ENCODE measurements around the gene ACTL9.

Gene ACTL9

DNA sequence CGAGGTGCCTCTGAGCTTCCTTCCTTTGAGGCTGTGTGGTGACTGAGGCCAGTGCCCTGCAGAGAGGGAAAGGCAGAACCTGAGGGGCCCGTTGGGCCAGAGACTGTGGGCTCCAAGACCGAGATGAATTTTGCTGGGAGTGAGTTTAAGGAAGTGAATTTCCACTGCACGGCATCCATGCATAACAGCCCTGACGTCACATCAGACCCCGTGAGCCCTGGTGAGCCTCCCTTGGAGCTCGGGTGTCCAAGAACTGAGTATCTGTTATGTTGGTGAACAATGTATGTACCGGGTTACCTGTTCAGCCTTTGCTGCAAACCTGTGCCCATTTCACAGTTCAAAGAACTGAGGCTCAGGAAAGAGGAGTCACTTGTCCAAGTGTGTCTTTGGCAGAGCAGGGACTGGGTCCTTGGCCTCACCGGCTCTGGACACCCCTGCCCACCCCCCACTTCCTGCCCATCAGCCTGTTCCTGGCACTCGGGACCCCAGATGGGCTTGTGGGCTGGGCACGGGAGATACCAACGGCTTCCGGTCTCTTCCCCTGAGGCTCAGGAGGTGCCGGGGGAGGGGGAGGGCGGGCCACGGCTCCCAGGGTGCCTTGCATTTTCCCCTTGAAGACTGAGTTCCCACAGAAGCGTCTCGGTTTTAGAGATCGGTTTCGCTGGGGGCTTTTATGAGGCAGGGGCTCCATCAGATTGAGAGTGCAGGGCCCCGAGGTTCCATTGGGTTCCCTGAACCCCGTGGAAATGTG lies 34.5 kb downstream of the ACTL9 start:
- no peak for TF ChIP-seq EP300 (IDR thresholded peaks at IDR 0.05; ENCODE audit: borderline replicate concordance)

DNA sequence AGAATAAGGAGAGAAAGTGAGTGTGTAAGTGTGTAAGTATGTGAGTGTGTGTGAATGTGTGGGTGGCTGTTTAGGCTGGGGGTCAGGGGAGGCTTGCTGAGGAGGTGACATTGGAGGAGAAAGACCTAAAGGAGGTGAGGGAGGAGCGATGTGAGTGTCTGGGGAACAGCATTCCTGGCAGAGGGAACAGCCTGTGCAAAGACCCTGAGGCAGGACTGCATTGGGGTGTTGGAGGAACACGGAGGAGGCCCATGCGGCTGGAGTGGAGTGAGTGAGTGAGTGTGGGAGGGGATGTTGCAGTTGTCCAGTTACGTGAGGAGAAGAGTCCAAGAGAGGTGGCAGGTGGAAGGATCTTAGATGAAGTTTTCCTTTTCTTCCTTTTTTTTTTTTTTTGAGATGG lies 36.3 kb downstream of the ACTL9 start:
- TF ChIP-seq NFIC (IDR thresholded peaks at IDR 0.05), result no peak
- TF ChIP-seq TAF1 (IDR thresholded peaks at IDR 0.05; ENCODE audit: low read depth), result no peak
- TF ChIP-seq TEAD4 (IDR thresholded peaks at IDR 0.05), result no peak
- no peak for TF ChIP-seq YY1 (IDR thresholded peaks at IDR 0.05; ENCODE audit: low read depth)
- TF ChIP-seq, protein P1, sequence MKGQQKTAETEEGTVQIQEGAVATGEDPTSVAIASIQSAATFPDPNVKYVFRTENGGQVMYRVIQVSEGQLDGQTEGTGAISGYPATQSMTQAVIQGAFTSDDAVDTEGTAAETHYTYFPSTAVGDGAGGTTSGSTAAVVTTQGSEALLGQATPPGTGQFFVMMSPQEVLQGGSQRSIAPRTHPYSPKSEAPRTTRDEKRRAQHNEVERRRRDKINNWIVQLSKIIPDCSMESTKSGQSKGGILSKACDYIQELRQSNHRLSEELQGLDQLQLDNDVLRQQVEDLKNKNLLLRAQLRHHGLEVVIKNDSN (IDR thresholded peaks at IDR 0.05), result no peak
- no peak for TF ChIP-seq EP300 (IDR thresholded peaks at IDR 0.05; ENCODE audit: borderline replicate concordance)
- no peak for TF ChIP-seq EGR1 (IDR thresholded peaks at IDR 0.05)
- TF ChIP-seq TCF12 (IDR thresholded peaks at IDR 0.05; ENCODE audit: low read depth), result no peak
- TF ChIP-seq ZBTB7A (IDR thresholded peaks at IDR 0.05; ENCODE audit: low read depth), result no peak
- TF ChIP-seq, protein P2, sequence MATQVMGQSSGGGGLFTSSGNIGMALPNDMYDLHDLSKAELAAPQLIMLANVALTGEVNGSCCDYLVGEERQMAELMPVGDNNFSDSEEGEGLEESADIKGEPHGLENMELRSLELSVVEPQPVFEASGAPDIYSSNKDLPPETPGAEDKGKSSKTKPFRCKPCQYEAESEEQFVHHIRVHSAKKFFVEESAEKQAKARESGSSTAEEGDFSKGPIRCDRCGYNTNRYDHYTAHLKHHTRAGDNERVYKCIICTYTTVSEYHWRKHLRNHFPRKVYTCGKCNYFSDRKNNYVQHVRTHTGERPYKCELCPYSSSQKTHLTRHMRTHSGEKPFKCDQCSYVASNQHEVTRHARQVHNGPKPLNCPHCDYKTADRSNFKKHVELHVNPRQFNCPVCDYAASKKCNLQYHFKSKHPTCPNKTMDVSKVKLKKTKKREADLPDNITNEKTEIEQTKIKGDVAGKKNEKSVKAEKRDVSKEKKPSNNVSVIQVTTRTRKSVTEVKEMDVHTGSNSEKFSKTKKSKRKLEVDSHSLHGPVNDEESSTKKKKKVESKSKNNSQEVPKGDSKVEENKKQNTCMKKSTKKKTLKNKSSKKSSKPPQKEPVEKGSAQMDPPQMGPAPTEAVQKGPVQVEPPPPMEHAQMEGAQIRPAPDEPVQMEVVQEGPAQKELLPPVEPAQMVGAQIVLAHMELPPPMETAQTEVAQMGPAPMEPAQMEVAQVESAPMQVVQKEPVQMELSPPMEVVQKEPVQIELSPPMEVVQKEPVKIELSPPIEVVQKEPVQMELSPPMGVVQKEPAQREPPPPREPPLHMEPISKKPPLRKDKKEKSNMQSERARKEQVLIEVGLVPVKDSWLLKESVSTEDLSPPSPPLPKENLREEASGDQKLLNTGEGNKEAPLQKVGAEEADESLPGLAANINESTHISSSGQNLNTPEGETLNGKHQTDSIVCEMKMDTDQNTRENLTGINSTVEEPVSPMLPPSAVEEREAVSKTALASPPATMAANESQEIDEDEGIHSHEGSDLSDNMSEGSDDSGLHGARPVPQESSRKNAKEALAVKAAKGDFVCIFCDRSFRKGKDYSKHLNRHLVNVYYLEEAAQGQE (IDR thresholded peaks at IDR 0.05; ENCODE audit: low read depth), result no peak
- no peak for TF ChIP-seq CREB1 (IDR thresholded peaks at IDR 0.05; ENCODE audit: low read depth)
- TF ChIP-seq CEBPB (IDR thresholded peaks at IDR 0.05), result no peak
- no peak for TF ChIP-seq RAD21 (IDR thresholded peaks at IDR 0.05; ENCODE audit: low read depth)
- TF ChIP-seq FOXM1 (IDR thresholded peaks at IDR 0.05; ENCODE audit: borderline replicate concordance, low read depth), result no peak
- TF ChIP-seq, protein P3, sequence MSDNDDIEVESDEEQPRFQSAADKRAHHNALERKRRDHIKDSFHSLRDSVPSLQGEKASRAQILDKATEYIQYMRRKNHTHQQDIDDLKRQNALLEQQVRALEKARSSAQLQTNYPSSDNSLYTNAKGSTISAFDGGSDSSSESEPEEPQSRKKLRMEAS (IDR thresholded peaks at IDR 0.05), result no peak

DNA sequence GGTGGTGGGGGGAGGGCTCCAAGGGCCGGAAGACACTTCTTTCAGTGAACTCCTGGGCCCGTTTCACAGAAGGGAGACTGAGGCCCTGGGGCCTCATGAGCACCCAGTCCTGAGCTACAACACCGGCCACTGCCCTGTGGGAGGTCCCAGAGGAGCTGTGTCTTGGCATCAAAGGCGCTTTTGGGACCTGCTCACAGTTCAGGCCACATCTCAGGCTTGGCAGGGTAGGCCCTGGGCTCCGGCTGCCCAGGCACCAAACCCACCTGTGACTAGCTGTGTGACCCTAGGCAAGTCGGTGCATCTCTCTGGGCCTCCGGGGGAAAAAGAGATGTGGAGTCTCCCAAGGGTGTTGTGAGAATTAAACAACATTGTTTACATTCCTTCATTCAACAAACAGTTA lies 38.7 kb downstream of the ACTL9 start:
- TF ChIP-seq, protein P2 (IDR thresholded peaks at IDR 0.05; ENCODE audit: low read depth), result no peak
- TF ChIP-seq CEBPB (IDR thresholded peaks at IDR 0.05) (no peak), EGR1 (IDR thresholded peaks at IDR 0.05) (no peak), TCF12 (IDR thresholded peaks at IDR 0.05; ENCODE audit: low read depth) (no peak)

DNA sequence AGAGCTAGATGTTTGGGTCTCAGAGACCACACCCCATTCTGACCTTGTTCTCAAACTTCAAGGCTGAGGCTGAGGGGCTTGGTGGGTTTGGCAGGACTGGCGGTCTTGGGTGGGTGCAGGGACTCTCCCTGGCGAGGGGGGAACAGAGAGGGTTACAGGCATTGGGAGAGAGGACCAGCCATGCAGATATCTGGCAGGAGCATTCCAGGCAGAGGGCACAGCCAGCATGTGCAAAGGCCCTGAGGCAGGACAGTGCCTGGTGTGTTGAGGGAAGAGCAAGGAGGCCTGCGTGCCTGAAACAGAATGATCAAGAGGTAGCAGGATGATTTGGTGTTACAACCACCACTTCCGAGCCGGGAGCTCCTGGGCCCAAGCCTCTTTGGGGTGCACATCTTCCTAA lies 40.7 kb downstream of the ACTL9 start:
- TF ChIP-seq EP300 (IDR thresholded peaks at IDR 0.05; ENCODE audit: borderline replicate concordance), result no peak
- no peak for TF ChIP-seq CREB1 (IDR thresholded peaks at IDR 0.05; ENCODE audit: low read depth)
- no peak for TF ChIP-seq CEBPB (IDR thresholded peaks at IDR 0.05)
- TF ChIP-seq FOXM1 (IDR thresholded peaks at IDR 0.05; ENCODE audit: borderline replicate concordance, low read depth), result no peak
- TF ChIP-seq EGR1 (IDR thresholded peaks at IDR 0.05), result no peak
- no peak for TF ChIP-seq TCF12 (IDR thresholded peaks at IDR 0.05; ENCODE audit: low read depth)
- no peak for TF ChIP-seq TAF1 (IDR thresholded peaks at IDR 0.05; ENCODE audit: low read depth)
- TF ChIP-seq, protein P2 (IDR thresholded peaks at IDR 0.05; ENCODE audit: low read depth), result no peak
- no peak for TF ChIP-seq TEAD4 (IDR thresholded peaks at IDR 0.05)
- TF ChIP-seq RAD21 (IDR thresholded peaks at IDR 0.05; ENCODE audit: low read depth), result no peak
- no peak for TF ChIP-seq ZBTB7A (IDR thresholded peaks at IDR 0.05; ENCODE audit: low read depth)
- TF ChIP-seq, protein P3 (IDR thresholded peaks at IDR 0.05), result no peak
- no peak for TF ChIP-seq YY1 (IDR thresholded peaks at IDR 0.05; ENCODE audit: low read depth)
- TF ChIP-seq, protein P1 (IDR thresholded peaks at IDR 0.05), result no peak
- no peak for TF ChIP-seq NFIC (IDR thresholded peaks at IDR 0.05)

DNA sequence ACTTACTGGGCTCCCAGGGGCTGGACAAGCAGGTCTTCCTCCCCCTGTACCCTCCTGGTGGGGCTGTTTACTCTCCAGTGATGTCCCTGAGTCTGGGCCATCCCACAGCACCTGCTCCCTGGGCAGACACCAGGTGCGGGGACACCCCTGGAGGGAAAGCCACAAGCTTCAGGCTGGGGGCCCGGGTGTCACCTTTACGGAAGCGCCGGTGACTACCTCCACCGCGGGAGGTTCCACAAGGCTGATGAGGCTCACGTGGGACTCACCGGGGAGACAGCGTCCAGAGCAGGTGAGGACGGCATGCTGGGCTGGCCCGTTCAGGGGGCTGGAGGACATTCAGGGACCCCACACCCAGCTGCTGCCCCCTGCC lies 43.3 kb downstream of the ACTL9 start:
- TF ChIP-seq CREB1 (IDR thresholded peaks at IDR 0.05; ENCODE audit: low read depth) (no peak), TAF1 (IDR thresholded peaks at IDR 0.05; ENCODE audit: low read depth) (no peak), EP300 (IDR thresholded peaks at IDR 0.05; ENCODE audit: borderline replicate concordance) (no peak), ZBTB7A (IDR thresholded peaks at IDR 0.05; ENCODE audit: low read depth) (no peak), FOXM1 (IDR thresholded peaks at IDR 0.05; ENCODE audit: borderline replicate concordance, low read depth) (no peak), YY1 (IDR thresholded peaks at IDR 0.05; ENCODE audit: low read depth) (no peak)
- TF ChIP-seq, protein P1 (IDR thresholded peaks at IDR 0.05), result no peak
- TF ChIP-seq, protein P2 (IDR thresholded peaks at IDR 0.05; ENCODE audit: low read depth), result no peak
